Liver (tissue), 9 donors: ENCODE results near the gene FAM170B. TPM values are rescaled to one million over a fixed set of nuclear protein-coding genes. Genes with fewer than 3 reads are reported as not detected.

Source experiments
- DNase-seq: peaks from one replicate; pipeline ENCODE4 v3.0.0-alpha.2; 2017; ENCODE audit warnings: low spot score
- H3K27ac ChIP-seq, 2 donors: one replicate each; pipeline ENCODE4 v1.7.0; 2013; ENCODE audit warnings: inconsistent platforms in 2 of 2, low read length in 2 of 2, control low read depth in 1 of 2, low read depth in 1 of 2, mild to moderate bottlenecking in 1 of 2
- H3K27me3 ChIP-seq, 4 donors: one replicate each; pipeline versions ENCODE4 v1.6.1 to v1.7.0; 2013; ENCODE audit warnings: low read length in 3 of 4, inconsistent platforms in 1 of 4, mild to moderate bottlenecking in 1 of 4, moderate library complexity in 1 of 4; ENCODE audit not compliant: control insufficient read depth in 4 of 4, insufficient read depth in 4 of 4
- H3K36me3 ChIP-seq, 4 donors: one replicate each; pipeline versions ENCODE4 v1.6.1 to v1.7.0; 2013; ENCODE audit warnings: low read length in 3 of 4, mild to moderate bottlenecking in 3 of 4, low read depth in 1 of 4, moderate library complexity in 1 of 4; ENCODE audit not compliant: control insufficient read depth in 4 of 4, insufficient read depth in 3 of 4
- H3K4me1 ChIP-seq, 4 donors: one replicate each; pipeline versions ENCODE4 v1.6.1 to v1.7.0; 2013; ENCODE audit warnings: low read length in 3 of 4, mild to moderate bottlenecking in 3 of 4, moderate library complexity in 1 of 4; ENCODE audit not compliant: control insufficient read depth in 4 of 4, insufficient read depth in 4 of 4
- H3K4me3 ChIP-seq, 3 donors: one replicate each; pipeline versions ENCODE4 v1.6.1 to v1.7.0; 2013; ENCODE audit warnings: low read length in 3 of 3, control low read depth in 1 of 3, low read depth in 1 of 3, mild to moderate bottlenecking in 1 of 3
- H3K9ac ChIP-seq, 2 donors: one replicate each; pipeline ENCODE4 v1.7.0; 2013; ENCODE audit warnings: low read length in 2 of 2, mild to moderate bottlenecking in 2 of 2, moderate library complexity in 2 of 2, control low read depth in 1 of 2, low read depth in 1 of 2
- H3K9me3 ChIP-seq, 4 donors: one replicate each; pipeline versions ENCODE4 v1.6.1 to v1.7.0; 2013; ENCODE audit warnings: low read length in 3 of 4; ENCODE audit not compliant: control insufficient read depth in 4 of 4
- EGR1 ChIP-seq, 2 donors: IDR thresholded peaks; 2 replicates each; pipeline ENCODE4 v1.6.1; 2016 to 2018; ENCODE audit warnings: antibody characterized with exemption in 2 of 2, low read depth in 2 of 2
- FOXA1 ChIP-seq: IDR thresholded peaks from 2 replicates; pipeline ENCODE4 v1.6.1; 2016; ENCODE audit warnings: antibody characterized with exemption
- FOXA2 ChIP-seq: IDR thresholded peaks from 2 replicates; pipeline ENCODE4 v1.6.1; 2016; ENCODE audit warnings: antibody characterized with exemption
- GABPA ChIP-seq, 2 donors: IDR thresholded peaks in 1 of 2; conservative IDR thresholded peaks in 1 of 2; 2 replicates each; pipeline ENCODE4 v1.6.1; 2016; ENCODE audit warnings: antibody characterized with exemption in 2 of 2, mild to moderate bottlenecking in 1 of 2, moderate library complexity in 1 of 2
- HNF4A ChIP-seq, 2 donors: conservative IDR thresholded peaks; 2 replicates each; pipeline ENCODE4 v1.6.1; 2016; ENCODE audit warnings: antibody characterized with exemption in 2 of 2, mild to moderate bottlenecking in 2 of 2
- HNF4G ChIP-seq: IDR thresholded peaks from 2 replicates; pipeline ENCODE4 v1.6.1; 2016; ENCODE audit warnings: antibody characterized with exemption
- JUND ChIP-seq, 2 donors: IDR thresholded peaks; 2 replicates each; pipeline ENCODE4 v1.6.1; 2016; ENCODE audit warnings: antibody characterized with exemption in 2 of 2
- NR2F2 ChIP-seq: IDR thresholded peaks from 2 replicates; pipeline ENCODE4 v1.6.1; 2016; ENCODE audit warnings: antibody characterized with exemption
- RAD21 ChIP-seq, 2 donors: IDR thresholded peaks; 2 replicates each; pipeline ENCODE4 v1.6.1; 2016; ENCODE audit warnings: antibody characterized with exemption in 2 of 2, mild to moderate bottlenecking in 2 of 2
- SP1 ChIP-seq: IDR thresholded peaks from 2 replicates; pipeline ENCODE4 v1.6.1; 2018; ENCODE audit warnings: antibody characterized with exemption, mild to moderate bottlenecking
- YY1 ChIP-seq: IDR thresholded peaks from 2 replicates; pipeline ENCODE4 v1.6.1; 2016; ENCODE audit warnings: antibody characterized with exemption, mild to moderate bottlenecking
- WGBS: extraction: QIAGEN DNeasy Blood & Tissue Kit; methylation state at CpG from one replicate; pipeline ENCODE4 v1.1.7; 2013; 5-methylcytosine and 5-hydroxymethylcytosine counted together
- polyA plus RNA-seq, 2 donors: library from polyadenylated mRNA; stranded (reverse) in 1 of 2; unstranded in 1 of 2; fragments of 200-250 nt in 1 of 2; fragments of >200 nt in 1 of 2; fragmentation: Nextera tagmentation in 1 of 2; extraction: Ambion mirVana in 1 of 2; gene quantifications; one replicate each; pipeline versions ENCODE4 v1.2.1 to v1.2.3, GENCODE V29; 2013 to 2015
- total RNA-seq, 2 donors: library from RNA; depleted of rRNA; stranded (reverse); fragments of >200 nt; gene quantifications; one replicate each; pipeline ENCODE4 v1.2.3, GENCODE V29; 2014
- TF ChIP-seq, protein P1 (sequence below): IDR thresholded peaks from 2 replicates; pipeline ENCODE4 v1.6.1; 2016; ENCODE audit warnings: antibody characterized with exemption
- TF ChIP-seq, protein P2 (sequence below): IDR thresholded peaks from 2 replicates; pipeline ENCODE4 v1.6.1; 2016; ENCODE audit warnings: antibody characterized with exemption
- TF ChIP-seq, protein P3 (sequence below): IDR thresholded peaks from 2 replicates; pipeline ENCODE4 v1.6.1; 2016; ENCODE audit warnings: antibody characterized with exemption
- TF ChIP-seq, protein P4 (sequence below): IDR thresholded peaks from 2 replicates; pipeline ENCODE4 v1.6.1; 2016; ENCODE audit warnings: antibody characterized with exemption, mild to moderate bottlenecking
- TF ChIP-seq, protein P5 (sequence below): fragments of 150-350 bp; IDR thresholded peaks from 2 replicates; pipeline ENCODE4 v1.5.1; 2017; ENCODE audit warnings: improper control_type of control experiment, low read depth, low read length; ENCODE audit not compliant: missing input control
- donor health status: healthy.
- donor health status: healthy.
- donor health status: healthy.
- donor health status: healthy.
- donor health status: healthy.

The FAM170B gene
- total and polyA plus RNA-seq, 4 donors: not detected

DNA sequence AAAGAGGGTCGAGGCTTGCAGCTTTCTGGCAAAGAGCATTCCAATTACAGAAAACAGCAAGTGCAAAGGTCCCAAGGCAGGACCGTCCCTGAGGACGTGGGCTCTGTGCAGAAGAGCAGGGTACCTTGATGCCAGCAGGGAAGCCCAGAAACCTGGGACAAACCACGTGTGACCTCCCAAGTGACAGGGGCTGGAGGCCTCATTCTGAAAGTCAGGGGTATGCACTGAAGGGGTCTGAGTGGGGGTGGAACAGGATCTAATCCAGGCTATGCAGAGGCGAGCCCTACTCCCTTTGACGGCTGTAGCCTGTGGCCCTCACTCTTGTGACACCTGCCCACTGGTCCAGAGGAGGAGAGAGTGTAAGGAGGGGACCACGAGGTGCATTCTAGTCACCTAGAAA lies 31.4 kb upstream of the FAM170B start:
- Histone ChIP-seq H3K27me3 (no peaks in the 10 kb centered on the region), H3K9ac (no peak overlapping the region), H3K4me1 (no peaks in the 10 kb centered on the region), H3K27ac (no peak overlapping the region), H3K4me3 (no peak overlapping the region), H3K9me3 (no peaks in the 10 kb centered on the region), H3K36me3 (no peaks in the 10 kb centered on the region)
- no peak for TF ChIP-seq FOXA1
- TF ChIP-seq SP1: no peak
- no peak for TF ChIP-seq HNF4G
- TF ChIP-seq NR2F2: no peak
- TF ChIP-seq, protein P1, sequence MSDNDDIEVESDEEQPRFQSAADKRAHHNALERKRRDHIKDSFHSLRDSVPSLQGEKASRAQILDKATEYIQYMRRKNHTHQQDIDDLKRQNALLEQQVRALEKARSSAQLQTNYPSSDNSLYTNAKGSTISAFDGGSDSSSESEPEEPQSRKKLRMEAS: no peak
- TF ChIP-seq FOXA2: no peak
- TF ChIP-seq EGR1 (IDR thresholded peaks at IDR 0.05; ENCODE audit: low read depth in 2 of 2): no peak
- TF ChIP-seq RAD21 (IDR thresholded peaks at IDR 0.05): no peak
- TF ChIP-seq, protein P2, sequence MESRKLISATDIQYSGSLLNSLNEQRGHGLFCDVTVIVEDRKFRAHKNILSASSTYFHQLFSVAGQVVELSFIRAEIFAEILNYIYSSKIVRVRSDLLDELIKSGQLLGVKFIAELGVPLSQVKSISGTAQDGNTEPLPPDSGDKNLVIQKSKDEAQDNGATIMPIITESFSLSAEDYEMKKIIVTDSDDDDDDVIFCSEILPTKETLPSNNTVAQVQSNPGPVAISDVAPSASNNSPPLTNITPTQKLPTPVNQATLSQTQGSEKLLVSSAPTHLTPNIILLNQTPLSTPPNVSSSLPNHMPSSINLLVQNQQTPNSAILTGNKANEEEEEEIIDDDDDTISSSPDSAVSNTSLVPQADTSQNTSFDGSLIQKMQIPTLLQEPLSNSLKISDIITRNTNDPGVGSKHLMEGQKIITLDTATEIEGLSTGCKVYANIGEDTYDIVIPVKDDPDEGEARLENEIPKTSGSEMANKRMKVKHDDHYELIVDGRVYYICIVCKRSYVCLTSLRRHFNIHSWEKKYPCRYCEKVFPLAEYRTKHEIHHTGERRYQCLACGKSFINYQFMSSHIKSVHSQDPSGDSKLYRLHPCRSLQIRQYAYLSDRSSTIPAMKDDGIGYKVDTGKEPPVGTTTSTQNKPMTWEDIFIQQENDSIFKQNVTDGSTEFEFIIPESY: no peak
- DNase-seq: no peak
- WGBS: 67% methylated on average over 7 of the region's 7 CpGs

DNA sequence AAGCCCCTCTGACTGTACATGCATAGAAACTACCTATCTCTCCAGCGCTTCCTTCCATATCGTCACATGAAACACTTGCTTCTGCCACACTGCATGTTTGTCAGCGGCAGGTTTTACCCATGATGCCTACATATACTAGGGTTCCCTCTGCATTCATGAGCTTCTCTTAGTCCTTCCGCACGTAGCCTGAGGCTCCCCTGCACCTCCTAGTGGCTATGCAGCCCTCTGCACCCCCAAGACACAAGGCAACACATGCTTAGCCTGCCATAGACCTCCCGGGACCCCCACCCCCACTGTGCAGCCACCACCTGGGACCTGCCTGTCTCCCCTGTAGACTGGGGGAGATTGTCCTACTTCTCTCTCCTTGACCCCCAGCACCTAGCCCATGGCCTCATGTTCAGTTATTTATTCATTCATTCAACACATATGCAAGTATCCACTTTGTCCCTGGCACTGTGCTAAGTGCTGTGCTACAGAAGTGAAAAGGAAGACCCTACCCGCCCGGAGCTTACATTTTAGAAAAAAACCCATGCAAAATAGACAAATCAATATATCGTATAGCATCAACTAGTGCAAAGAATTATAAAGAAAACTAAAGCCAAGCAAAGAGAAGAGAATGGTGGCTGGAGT lies 30.9 kb upstream of the FAM170B start:
- 48% methylated on average over 9 of the region's 9 CpGs for WGBS
- H3K36me3 ChIP-seq: no peaks in the 10 kb centered on the region

More for the DNA sequence above, 30.9 kb upstream of the FAM170B start:
- Histone ChIP-seq H3K4me3 (no peak overlapping the region), H3K27ac (no peak overlapping the region), H3K9ac (no peak overlapping the region), H3K4me1 (no peaks in the 10 kb centered on the region), H3K9me3 (no peaks in the 10 kb centered on the region), H3K27me3 (no peaks in the 10 kb centered on the region)
- DNase-seq: no peak
- TF ChIP-seq, protein P2: no peak
- TF ChIP-seq YY1: no peak
- TF ChIP-seq, protein P3, sequence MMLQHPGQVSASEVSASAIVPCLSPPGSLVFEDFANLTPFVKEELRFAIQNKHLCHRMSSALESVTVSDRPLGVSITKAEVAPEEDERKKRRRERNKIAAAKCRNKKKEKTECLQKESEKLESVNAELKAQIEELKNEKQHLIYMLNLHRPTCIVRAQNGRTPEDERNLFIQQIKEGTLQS: no peak
- TF ChIP-seq EGR1 (IDR thresholded peaks at IDR 0.05; ENCODE audit: low read depth in 2 of 2): no peak
- no peak for TF ChIP-seq JUND (IDR thresholded peaks at IDR 0.05)
- TF ChIP-seq, protein P4, sequence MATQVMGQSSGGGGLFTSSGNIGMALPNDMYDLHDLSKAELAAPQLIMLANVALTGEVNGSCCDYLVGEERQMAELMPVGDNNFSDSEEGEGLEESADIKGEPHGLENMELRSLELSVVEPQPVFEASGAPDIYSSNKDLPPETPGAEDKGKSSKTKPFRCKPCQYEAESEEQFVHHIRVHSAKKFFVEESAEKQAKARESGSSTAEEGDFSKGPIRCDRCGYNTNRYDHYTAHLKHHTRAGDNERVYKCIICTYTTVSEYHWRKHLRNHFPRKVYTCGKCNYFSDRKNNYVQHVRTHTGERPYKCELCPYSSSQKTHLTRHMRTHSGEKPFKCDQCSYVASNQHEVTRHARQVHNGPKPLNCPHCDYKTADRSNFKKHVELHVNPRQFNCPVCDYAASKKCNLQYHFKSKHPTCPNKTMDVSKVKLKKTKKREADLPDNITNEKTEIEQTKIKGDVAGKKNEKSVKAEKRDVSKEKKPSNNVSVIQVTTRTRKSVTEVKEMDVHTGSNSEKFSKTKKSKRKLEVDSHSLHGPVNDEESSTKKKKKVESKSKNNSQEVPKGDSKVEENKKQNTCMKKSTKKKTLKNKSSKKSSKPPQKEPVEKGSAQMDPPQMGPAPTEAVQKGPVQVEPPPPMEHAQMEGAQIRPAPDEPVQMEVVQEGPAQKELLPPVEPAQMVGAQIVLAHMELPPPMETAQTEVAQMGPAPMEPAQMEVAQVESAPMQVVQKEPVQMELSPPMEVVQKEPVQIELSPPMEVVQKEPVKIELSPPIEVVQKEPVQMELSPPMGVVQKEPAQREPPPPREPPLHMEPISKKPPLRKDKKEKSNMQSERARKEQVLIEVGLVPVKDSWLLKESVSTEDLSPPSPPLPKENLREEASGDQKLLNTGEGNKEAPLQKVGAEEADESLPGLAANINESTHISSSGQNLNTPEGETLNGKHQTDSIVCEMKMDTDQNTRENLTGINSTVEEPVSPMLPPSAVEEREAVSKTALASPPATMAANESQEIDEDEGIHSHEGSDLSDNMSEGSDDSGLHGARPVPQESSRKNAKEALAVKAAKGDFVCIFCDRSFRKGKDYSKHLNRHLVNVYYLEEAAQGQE: no peak
- no peak for TF ChIP-seq HNF4A (conservative IDR thresholded peaks at IDR 0.05)
- TF ChIP-seq, protein P5, sequence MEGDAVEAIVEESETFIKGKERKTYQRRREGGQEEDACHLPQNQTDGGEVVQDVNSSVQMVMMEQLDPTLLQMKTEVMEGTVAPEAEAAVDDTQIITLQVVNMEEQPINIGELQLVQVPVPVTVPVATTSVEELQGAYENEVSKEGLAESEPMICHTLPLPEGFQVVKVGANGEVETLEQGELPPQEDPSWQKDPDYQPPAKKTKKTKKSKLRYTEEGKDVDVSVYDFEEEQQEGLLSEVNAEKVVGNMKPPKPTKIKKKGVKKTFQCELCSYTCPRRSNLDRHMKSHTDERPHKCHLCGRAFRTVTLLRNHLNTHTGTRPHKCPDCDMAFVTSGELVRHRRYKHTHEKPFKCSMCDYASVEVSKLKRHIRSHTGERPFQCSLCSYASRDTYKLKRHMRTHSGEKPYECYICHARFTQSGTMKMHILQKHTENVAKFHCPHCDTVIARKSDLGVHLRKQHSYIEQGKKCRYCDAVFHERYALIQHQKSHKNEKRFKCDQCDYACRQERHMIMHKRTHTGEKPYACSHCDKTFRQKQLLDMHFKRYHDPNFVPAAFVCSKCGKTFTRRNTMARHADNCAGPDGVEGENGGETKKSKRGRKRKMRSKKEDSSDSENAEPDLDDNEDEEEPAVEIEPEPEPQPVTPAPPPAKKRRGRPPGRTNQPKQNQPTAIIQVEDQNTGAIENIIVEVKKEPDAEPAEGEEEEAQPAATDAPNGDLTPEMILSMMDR: peak; percentile 69
- TF ChIP-seq FOXA2: no peak
- no peak for TF ChIP-seq HNF4G
- TF ChIP-seq GABPA (IDR thresholded peaks at IDR 0.05 in 1 of 2, conservative IDR thresholded peaks at IDR 0.05 in 1 of 2): no peak
- TF ChIP-seq RAD21 (IDR thresholded peaks at IDR 0.05): peak; percentile 84 to 95
- TF ChIP-seq SP1: no peak
